ENCODE results near the gene SLC10A2. TPM values are rescaled to one million over a fixed set of nuclear protein-coding genes. Genes with fewer than 3 reads are reported as not detected.
"Not testable (repeated sequence)": the region's sequence is repeated elsewhere in the genome, so short reads cannot be mapped to it uniquely, and the experiment has no call there.

The SLC10A2 gene
- total RNA-seq (not detected), polyA plus RNA-seq (not detected)
- long read RNA-seq, donor 1: 0 reads
- long read RNA-seq, donor 2: 0 reads

- ATAC-seq: no peak
Observed at GRCh38 chr13:103066079-103066780, at the start of gene SLC10A2. Gene SLC10A2 (minus strand): TSS chr13:103066417. CDS start chr13:103066249, 168 bp downstream.

GRCh38 chr13:103107580-103107979 lies 41.4 kb upstream of the SLC10A2 start:
- no peak overlapping the region for H3K4me3 ChIP-seq
- ATAC-seq (no peak), DNase-seq (no peak)
- H3K27ac ChIP-seq: no peak overlapping the region
- intact Hi-C loops (cut with DNase I): no loop called here
- WGBS, 3 donors: 56 to 69% (median 57%) methylated on average over 3 of the region's 3 CpGs
- H3K9me3 ChIP-seq: no peaks in the 10 kb centered on the region
- TF ChIP-seq CTCF (IDR thresholded peaks at IDR 0.05): no peak
- H3K36me3 ChIP-seq (ENCODE audit: insufficient read depth in 1 of 2, low read depth in 1 of 2): no peaks in the 10 kb centered on the region
- no peaks in the 10 kb centered on the region for H3K4me1 ChIP-seq
- no peaks in the 10 kb centered on the region for H3K27me3 ChIP-seq (ENCODE audit: insufficient read depth in 3 of 3, low read length in 2 of 3)

More at GRCh38 chr13:103066079-103066780, at the start of gene SLC10A2:
- no peak for TF ChIP-seq CTCF (IDR thresholded peaks at IDR 0.05)
- no peaks in the 10 kb centered on the region for H3K36me3 ChIP-seq (ENCODE audit: insufficient read depth in 1 of 2, low read depth in 1 of 2)
- no peaks in the 10 kb centered on the region for H3K4me1 ChIP-seq
- H3K27ac ChIP-seq: no peak within 1 kb of the TSS
- WGBS, 3 donors: 53 to 65% (median 54%) methylated on average over 9 of the region's 9 CpGs
- intact Hi-C loops (cut with DNase I): no loop called here
- no peaks in the 10 kb centered on the region for H3K27me3 ChIP-seq (ENCODE audit: insufficient read depth in 3 of 3, low read length in 2 of 3)
- DNase-seq: no peak
- no peak within 1 kb of the TSS for H3K4me3 ChIP-seq
- no peaks in the 10 kb centered on the region for H3K9me3 ChIP-seq

GRCh38 chr13:103104340-103104739 lies 38.1 kb upstream of the SLC10A2 start:
- H3K4me1 ChIP-seq: no peaks in the 10 kb centered on the region
- no peak overlapping the region for H3K27ac ChIP-seq
- H3K27me3 ChIP-seq (ENCODE audit: insufficient read depth in 3 of 3, low read length in 2 of 3): no peaks in the 10 kb centered on the region
- no peaks in the 10 kb centered on the region for H3K9me3 ChIP-seq
- no peak for TF ChIP-seq CTCF (IDR thresholded peaks at IDR 0.05)
- intact Hi-C loops (cut with DNase I): no loop called here
- DNase-seq (no peak), ATAC-seq (no peak)
- no peak overlapping the region for H3K4me3 ChIP-seq
- no peaks in the 10 kb centered on the region for H3K36me3 ChIP-seq (ENCODE audit: insufficient read depth in 1 of 2, low read depth in 1 of 2)
- 56 to 70% (median 62%) methylated on average over 5 of the region's 5 CpGs for WGBS, 3 donors

- H3K4me3 ChIP-seq; ATAC-seq; H3K27me3 ChIP-seq (ENCODE audit: insufficient read depth in 3 of 3, low read length in 2 of 3); H3K36me3 ChIP-seq (ENCODE audit: insufficient read depth in 1 of 2, low read depth in 1 of 2); DNase-seq; intact Hi-C loops (cut with DNase I); H3K4me1 ChIP-seq; H3K27ac ChIP-seq; H3K9me3 ChIP-seq: not testable (repeated sequence)
- 93 to 95% (median 94%) methylated on average over 6 of the region's 6 CpGs for WGBS, 3 donors
Observed at GRCh38 chr13:103103456-103103855, 37.2 kb upstream of the SLC10A2 start.

GRCh38 chr13:103102482-103102881 lies 36.3 kb upstream of the SLC10A2 start:
- no peaks in the 10 kb centered on the region for H3K36me3 ChIP-seq (ENCODE audit: insufficient read depth in 1 of 2, low read depth in 1 of 2)
- 58 to 64% (median 60%) methylated on average over 1 of the region's 1 CpG for WGBS, 3 donors
- DNase-seq (no peak), ATAC-seq (no peak)
- no peak for TF ChIP-seq CTCF (IDR thresholded peaks at IDR 0.05)
- no peaks in the 10 kb centered on the region for H3K9me3 ChIP-seq
- no peaks in the 10 kb centered on the region for H3K4me1 ChIP-seq
- H3K27me3 ChIP-seq (ENCODE audit: insufficient read depth in 3 of 3, low read length in 2 of 3): no peaks in the 10 kb centered on the region
- no peak overlapping the region for H3K4me3 ChIP-seq
- H3K27ac ChIP-seq: no peak overlapping the region
- intact Hi-C loops (cut with DNase I): no loop called here

Data from psoas muscle (tissue), 8 donors.